Aortic smooth muscle cell (primary cell): ENCODE measurements around the gene TSPAN2. TPM values are rescaled to one million over a fixed set of nuclear protein-coding genes. Genes with fewer than 3 reads are reported as not detected.

ENCODE experiments used
- total RNA-seq: library from RNA; depleted of rRNA; stranded (reverse); fragments of >200 nt; gene quantifications from 2 replicates; pipeline ENCODE4 v1.2.3, GENCODE V29; 2014

The TSPAN2 gene
- total RNA-seq, result 0.12 and 0.13 TPM in 2 replicates

DNA sequence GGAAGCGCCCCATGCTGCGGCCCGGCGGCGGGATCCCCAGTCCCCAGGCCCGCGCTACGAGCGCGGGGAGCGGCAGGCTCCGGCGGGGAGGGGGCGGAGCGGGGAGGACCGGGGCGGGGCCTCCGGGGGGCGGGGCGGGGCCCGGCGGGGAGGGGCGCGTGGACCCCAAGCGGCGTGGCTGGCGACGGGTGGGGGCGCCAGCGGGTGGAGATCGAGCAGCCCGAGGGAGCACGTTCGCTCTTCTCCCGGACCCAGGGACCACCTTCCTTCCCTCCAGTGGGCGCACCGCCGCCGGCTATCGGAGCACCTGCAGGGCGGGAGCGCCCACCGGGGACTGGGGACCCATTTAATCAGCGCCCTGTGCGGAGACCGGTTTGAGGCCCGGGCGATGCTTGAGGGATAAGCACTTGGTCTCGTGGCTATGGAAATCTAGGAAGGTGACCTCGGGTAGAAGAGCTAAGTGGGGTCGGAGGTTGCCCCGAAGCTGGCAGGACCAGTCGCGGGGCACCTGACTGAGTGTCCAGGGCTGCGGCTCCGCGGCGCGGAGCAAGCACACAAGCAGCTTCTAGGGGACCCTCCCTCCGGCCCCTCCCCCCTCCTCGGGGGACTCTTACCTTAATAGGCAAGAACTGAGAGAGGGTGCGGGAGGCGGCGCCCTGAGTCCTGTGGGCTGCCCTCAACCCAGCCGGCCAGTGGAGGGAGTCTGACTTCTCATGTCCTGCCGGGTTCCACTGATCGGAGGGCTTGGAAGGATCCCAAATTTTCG lies at the start of gene TSPAN2:
Gene TSPAN2 (minus strand): TSS at position 84 of the 766 bp plus-strand sequence. CDS start 71 bp downstream, at position 13.

DNA sequence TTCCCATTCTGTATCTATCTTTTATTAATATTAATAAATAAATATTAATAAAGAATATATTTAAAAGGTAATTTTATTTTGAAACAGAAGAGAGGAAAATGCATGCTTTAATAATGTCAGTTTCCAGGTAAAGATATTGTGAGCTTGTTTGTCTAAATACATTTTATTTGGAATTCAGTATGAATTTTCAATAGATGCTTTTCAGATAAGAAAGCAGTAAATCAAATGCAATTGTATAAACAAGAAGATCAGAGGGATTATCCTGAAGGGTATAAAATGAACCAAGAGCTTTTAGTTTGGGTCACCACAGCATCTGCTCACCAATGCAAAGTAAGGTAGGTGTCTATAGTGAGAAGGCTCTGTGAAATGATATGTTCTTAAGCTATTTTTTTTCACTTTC lies 59.8 kb downstream of the TSPAN2 start, which contains the start of gene TSHB:
Gene TSHB (plus strand): TSS at position 301 of the 400 bp plus-strand sequence. CDS start 3,537 bp downstream, outside the sequence.

Other genes starting within 250 kb of the TSPAN2 start
- gene SYCP1, start 234.6 kb downstream of the TSPAN2 start, total RNA-seq, result not detected in 2 replicates
- gene TSHB, start 59.7 kb downstream of the TSPAN2 start, total RNA-seq, result not detected in 2 replicates
- 7.7 and 12.7 TPM in 2 replicates for gene NGF, start 248.7 kb upstream of the TSPAN2 start, total RNA-seq